ENCODE data around the gene KCNMA1. TPM values are rescaled to one million over a fixed set of nuclear protein-coding genes. Genes with fewer than 3 reads are reported as not detected.

KCNMA1 gene
- total RNA-seq, 1 experiment from 2014 or later: 0.70 TPM

DNA sequence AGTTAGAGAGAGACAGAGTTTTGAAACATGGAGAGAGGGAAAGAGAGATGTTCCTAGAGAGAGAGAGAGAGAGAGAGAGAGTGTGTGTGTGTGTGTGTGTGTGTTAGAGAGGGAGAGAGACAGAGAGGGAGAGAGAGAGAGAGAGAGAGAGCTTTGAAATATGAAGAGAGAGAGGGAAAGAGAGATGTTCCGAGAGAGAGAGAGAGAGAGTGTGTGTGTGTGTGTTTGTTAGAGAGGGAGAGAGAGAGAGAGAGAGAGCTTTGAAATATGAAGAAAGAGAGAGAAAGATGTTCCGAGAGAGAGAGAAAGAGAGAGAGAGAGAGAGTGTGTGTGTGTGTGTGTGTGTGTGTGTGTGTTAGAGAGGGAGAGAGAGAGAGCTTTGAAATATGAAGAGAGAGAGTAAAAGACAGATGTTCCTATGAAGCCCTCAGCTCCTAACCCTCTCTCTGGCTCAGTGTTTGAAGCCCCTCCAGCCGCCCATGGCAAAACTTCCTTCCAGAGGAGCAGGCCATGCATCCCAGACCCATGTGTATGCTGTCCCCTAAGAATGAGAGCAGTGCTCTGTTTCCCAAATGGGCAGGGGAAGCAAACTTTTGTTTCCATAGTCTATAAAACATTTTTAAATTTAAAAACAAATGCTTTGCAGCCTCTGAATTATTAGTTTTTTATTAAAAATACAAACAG, 130.9 kb downstream of the KCNMA1 start:
- POLR2A ChIA-PET (ENCODE audit: unreplicated experiment): interaction anchor here (0.6 to 0.9 kb wide), 3 partner anchors 259 to 788 kb away, joined by 3 to 24 read pairs (median 4); no protein-coding TSS in a partner anchor
- peak overlapping the region; percentile 60 for H3K4me2 ChIP-seq

DNA sequence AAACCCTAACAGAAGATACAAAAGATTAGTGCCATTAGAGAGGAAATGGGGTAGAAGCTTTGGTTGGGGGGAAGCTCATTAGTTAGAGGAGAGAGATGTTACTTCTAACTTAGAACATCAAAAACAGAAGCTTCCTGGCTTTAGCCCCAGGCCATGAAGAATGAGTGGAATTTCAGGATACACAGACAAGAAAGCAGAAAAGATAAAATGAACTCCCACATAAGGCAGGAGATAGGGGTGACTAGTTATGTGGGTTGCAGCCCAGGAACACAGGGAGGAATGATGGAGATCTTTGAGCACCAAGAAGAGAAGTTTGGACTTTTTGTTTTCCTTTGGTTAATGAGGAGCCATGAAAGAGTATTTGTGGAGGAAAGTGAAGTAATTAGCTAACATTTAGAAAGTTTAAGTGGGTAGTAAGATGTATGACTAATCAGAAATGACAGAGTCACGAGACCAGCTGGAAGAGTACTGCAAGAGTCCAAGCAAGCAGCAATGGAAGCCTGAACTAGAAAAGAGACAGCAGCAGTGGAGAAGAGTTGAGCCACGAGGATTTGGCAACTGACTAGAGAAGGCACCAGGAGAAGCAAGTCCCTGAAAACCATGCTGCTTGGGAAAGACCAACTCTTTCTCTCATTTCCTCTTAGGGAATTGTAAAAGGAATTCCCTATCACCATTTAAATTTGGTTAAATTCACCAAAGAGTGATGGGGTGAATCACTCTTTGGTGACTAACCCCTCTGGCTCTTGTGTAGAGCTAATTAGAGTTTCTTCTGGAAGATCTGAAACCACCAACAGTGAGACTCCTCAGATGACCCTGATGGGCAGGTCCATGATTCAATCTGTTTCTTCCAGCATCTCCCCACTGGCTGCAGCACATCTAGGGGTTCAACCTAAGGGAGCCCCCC, 131.9 kb downstream of the KCNMA1 start:
- H4K20me1 ChIP-seq (ENCODE audit: insufficient read depth): no peaks in the 10 kb centered on the region
- intact Hi-C loops (cut with micrococcal nuclease; ENCODE audit: unreplicated experiment): loop anchor here (2.0 to 5.0 kb wide), 5 partner anchors 25 to 137 kb away; no protein-coding TSS in a partner anchor
- H3K27ac ChIP-seq: peak overlapping the region; percentile 98
- H3F3A ChIP-seq (ENCODE audit: insufficient read depth, low read depth): peaks cover 34% of the 10 kb centered on the region
- ChIA-PET CTCF (interaction anchor here (1.5 to 2.6 kb wide), 2 partner anchors 114 to 135 kb away, joined by 4 to 8 read pairs; no protein-coding TSS in a partner anchor), POLR2A (ENCODE audit: unreplicated experiment) (interaction anchor here (0.6 to 0.9 kb wide), 4 partner anchors 106 to 789 kb away, joined by 3 to 24 read pairs (median 6); no protein-coding TSS in a partner anchor)
- no peaks in the 10 kb centered on the region for H3K27me3 ChIP-seq (ENCODE audit: insufficient read depth, low read depth)
- peak overlapping the region; percentile 60 for H3K4me2 ChIP-seq
- no peaks in the 10 kb centered on the region for H3K9me2 ChIP-seq (ENCODE audit: insufficient read depth)
- no peak overlapping the region for H3K4me3 ChIP-seq
- TF ChIP-seq, protein P1, sequence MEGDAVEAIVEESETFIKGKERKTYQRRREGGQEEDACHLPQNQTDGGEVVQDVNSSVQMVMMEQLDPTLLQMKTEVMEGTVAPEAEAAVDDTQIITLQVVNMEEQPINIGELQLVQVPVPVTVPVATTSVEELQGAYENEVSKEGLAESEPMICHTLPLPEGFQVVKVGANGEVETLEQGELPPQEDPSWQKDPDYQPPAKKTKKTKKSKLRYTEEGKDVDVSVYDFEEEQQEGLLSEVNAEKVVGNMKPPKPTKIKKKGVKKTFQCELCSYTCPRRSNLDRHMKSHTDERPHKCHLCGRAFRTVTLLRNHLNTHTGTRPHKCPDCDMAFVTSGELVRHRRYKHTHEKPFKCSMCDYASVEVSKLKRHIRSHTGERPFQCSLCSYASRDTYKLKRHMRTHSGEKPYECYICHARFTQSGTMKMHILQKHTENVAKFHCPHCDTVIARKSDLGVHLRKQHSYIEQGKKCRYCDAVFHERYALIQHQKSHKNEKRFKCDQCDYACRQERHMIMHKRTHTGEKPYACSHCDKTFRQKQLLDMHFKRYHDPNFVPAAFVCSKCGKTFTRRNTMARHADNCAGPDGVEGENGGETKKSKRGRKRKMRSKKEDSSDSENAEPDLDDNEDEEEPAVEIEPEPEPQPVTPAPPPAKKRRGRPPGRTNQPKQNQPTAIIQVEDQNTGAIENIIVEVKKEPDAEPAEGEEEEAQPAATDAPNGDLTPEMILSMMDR (conservative IDR thresholded peaks at IDR 0.05): no peak
- no peak for TF ChIP-seq EZH2 (IDR thresholded peaks at IDR 0.05; ENCODE audit: low read depth)
- no peaks in the 10 kb centered on the region for H3K36me3 ChIP-seq (ENCODE audit: low read depth)
- H3K79me2 ChIP-seq (ENCODE audit: low read depth): no peaks in the 10 kb centered on the region; the same call in 1 of the 2 replicates
- H3K9me3 ChIP-seq (ENCODE audit: insufficient read depth, low read depth): no peaks in the 10 kb centered on the region
- peak in 1 of 2 experiments; percentile 92 for DNase-seq
- H2AFZ ChIP-seq: no peak overlapping the region; the same call in 1 of the 2 replicates
- peaks cover 62% of the 10 kb centered on the region for H3K4me1 ChIP-seq (replicated peaks; ENCODE audit: insufficient read depth)
- no TSS peak for BruUV-seq (replicated peaks)

More for the DNA sequence above, 130.9 kb downstream of the KCNMA1 start:
- H2AFZ ChIP-seq: no peak overlapping the region
- H3K27ac ChIP-seq: peak overlapping the region; percentile 98
- H3K27me3 ChIP-seq (ENCODE audit: insufficient read depth, low read depth): no peaks in the 10 kb centered on the region
- no peaks in the 10 kb centered on the region; the same call in 1 of the 2 replicates for H3K79me2 ChIP-seq (ENCODE audit: low read depth)
- peaks cover 59% of the 10 kb centered on the region for H3K4me1 ChIP-seq (replicated peaks; ENCODE audit: insufficient read depth)
- H3K36me3 ChIP-seq (ENCODE audit: low read depth): no peaks in the 10 kb centered on the region
- H3K4me3 ChIP-seq: no peak overlapping the region
- peaks cover 34% of the 10 kb centered on the region for H3F3A ChIP-seq (ENCODE audit: insufficient read depth, low read depth)
- no peak for DNase-seq
- CTCF ChIA-PET: interaction anchor here (2.6 kb wide), 1 partner anchor 134 kb away, joined by 8 read pairs; no protein-coding TSS in a partner anchor
- no peaks in the 10 kb centered on the region for H3K9me3 ChIP-seq (ENCODE audit: insufficient read depth, low read depth)
- TF ChIP-seq, protein P1 (conservative IDR thresholded peaks at IDR 0.05): no peak
- no peak for TF ChIP-seq EZH2 (IDR thresholded peaks at IDR 0.05; ENCODE audit: low read depth)
- no peaks in the 10 kb centered on the region for H4K20me1 ChIP-seq (ENCODE audit: insufficient read depth)
- intact Hi-C loops (cut with micrococcal nuclease; ENCODE audit: unreplicated experiment): loop anchor here (5.0 kb wide), 1 partner anchor 136 kb away; no protein-coding TSS in a partner anchor
- BruUV-seq (replicated peaks): no TSS peak
- H3K9me2 ChIP-seq (ENCODE audit: insufficient read depth): no peaks in the 10 kb centered on the region

DNA sequence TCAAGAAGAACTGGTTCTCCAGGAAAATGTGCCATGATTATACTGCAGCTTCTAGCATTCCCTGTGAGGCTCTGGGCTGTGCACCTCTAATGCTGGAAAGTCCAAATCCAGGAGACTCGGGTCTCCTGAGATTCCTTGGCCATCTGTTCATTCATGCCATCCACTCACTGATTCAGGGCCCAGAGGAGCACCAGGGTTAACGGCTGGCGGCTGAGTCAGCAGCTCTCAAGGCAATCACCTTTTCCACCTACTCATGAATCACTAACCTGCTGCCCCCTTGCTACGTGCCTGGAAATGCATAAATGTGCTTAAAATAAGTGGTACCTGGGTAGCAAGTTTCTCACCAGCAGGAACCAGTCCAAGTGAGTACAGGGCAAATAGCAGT, 132.7 kb downstream of the KCNMA1 start:
- Histone ChIP-seq H2AFZ (no peak overlapping the region), H4K20me1 (ENCODE audit: insufficient read depth) (no peaks in the 10 kb centered on the region), H3K4me1 (replicated peaks; ENCODE audit: insufficient read depth) (peaks cover 63% of the 10 kb centered on the region), H3K4me3 (no peak overlapping the region), H3K79me2 (ENCODE audit: low read depth) (no peaks in the 10 kb centered on the region), H3K27ac (peak overlapping the region; percentile 98), H3F3A (ENCODE audit: insufficient read depth, low read depth) (peaks cover 34% of the 10 kb centered on the region), H3K27me3 (ENCODE audit: insufficient read depth, low read depth) (no peaks in the 10 kb centered on the region), H3K36me3 (ENCODE audit: low read depth) (no peaks in the 10 kb centered on the region), H3K9me3 (ENCODE audit: insufficient read depth, low read depth) (no peaks in the 10 kb centered on the region), H3K4me2 (peak overlapping the region; percentile 60), H3K9me2 (ENCODE audit: insufficient read depth) (no peaks in the 10 kb centered on the region)
- ChIA-PET POLR2A (ENCODE audit: unreplicated experiment) (interaction anchor here (0.6 kb wide), 1 partner anchor 107 kb away, joined by 6 read pairs; no protein-coding TSS in a partner anchor), CTCF (interaction anchor here (1.5 to 2.6 kb wide), 2 partner anchors 113 to 136 kb away, joined by 4 to 8 read pairs; no protein-coding TSS in a partner anchor)
- peak; percentile 61 to 88 for DNase-seq
- no peak for TF ChIP-seq EZH2 (IDR thresholded peaks at IDR 0.05; ENCODE audit: low read depth)
- TF ChIP-seq, protein P1 (conservative IDR thresholded peaks at IDR 0.05): peak; percentile 64; the same call in 1 of the 2 replicates
- BruUV-seq (replicated peaks): no TSS peak
- intact Hi-C loops (cut with micrococcal nuclease; ENCODE audit: unreplicated experiment): loop anchor here (2.0 to 5.0 kb wide), 5 partner anchors 26 to 137 kb away; no protein-coding TSS in a partner anchor

Data from PC-9 (cell line).